OCI-LY3 (cell line): ENCODE results near the gene HMCN1.

Experiments used
- H2AFZ ChIP-seq: fragments of 200-600, 300-600 bp; shearing (Covaris generic); 2 replicates; pipeline ENCODE4 v1.6.0; 2014; ENCODE audit warnings: antibody characterized with exemption, low read depth, low read length
- H3K27ac ChIP-seq: fragments of 200-600, 300-600 bp; sonication (generic); 2 replicates; pipeline ENCODE4 v1.5.1; 2014; ENCODE audit warnings: mild to moderate bottlenecking, low read length, moderate library complexity, mixed read lengths
- H3K27me3 ChIP-seq: fragments of 200-600, 300-600 bp; sonication (generic); 2 replicates; pipeline ENCODE4 v1.6.1; 2014; ENCODE audit warnings: low read depth, low read length, mixed read lengths
- H3K36me3 ChIP-seq: fragments of 200-600, 300-600 bp; sonication (generic); replicated peaks from 2 replicates; pipeline ENCODE3; 2014; ENCODE audit warnings: low read depth, low read length, mixed read lengths
- H3K4me1 ChIP-seq: fragments of 300-600, 200-600 bp; sonication (generic); 2 replicates; pipeline ENCODE4 v1.6.1; 2014; ENCODE audit warnings: low read length, mixed read lengths
- H3K4me2 ChIP-seq: fragments of 200-600, 300-600 bp; sonication (generic); 2 replicates; pipeline ENCODE4 v1.6.1; 2014; ENCODE audit warnings: low read length, mixed read lengths
- H3K4me3 ChIP-seq: fragments of 300-600, 200-600 bp; sonication (generic); 2 replicates; pipeline ENCODE4 v1.5.1; 2014; ENCODE audit warnings: antibody characterized with exemption, mild to moderate bottlenecking, low read length, moderate library complexity
- H3K79me2 ChIP-seq: fragments of 300-600, 200-600 bp; shearing (Covaris generic); 2 replicates; pipeline ENCODE4 v1.6.1; 2014; ENCODE audit warnings: mild to moderate bottlenecking, low read length, mixed read lengths
- H3K9ac ChIP-seq: fragments of 300-600, 200-600 bp; shearing (Covaris generic); 2 replicates; pipeline ENCODE4 v1.6.0; 2014; ENCODE audit warnings: mild to moderate bottlenecking, low read length, moderate library complexity
- H3K9me3 ChIP-seq: fragments of 200-600, 300-600 bp; shearing (Covaris generic); 2 replicates; pipeline ENCODE4 v1.6.1; 2014; ENCODE audit warnings: low read length, mixed read lengths; ENCODE audit not compliant: insufficient read depth
- H4K20me1 ChIP-seq: fragments of 200-600, 300-600 bp; sonication (generic); 2 replicates; pipeline ENCODE4 v1.6.1; 2016; ENCODE audit warnings: low read length, mixed read lengths; ENCODE audit not compliant: insufficient read depth
- EZH2phosphoT487 ChIP-seq: fragments of 200-600 bp; shearing (Covaris generic); IDR thresholded peaks from 2 replicates; pipeline ENCODE4 v1.6.1; 2018; ENCODE audit warnings: antibody characterized with exemption, mixed run types, low read depth
- TF ChIP-seq, protein P1 (sequence below): fragments of 200-600, 300-600 bp; sonication (generic); IDR thresholded peaks from 2 replicates; pipeline ENCODE4 v1.5.1; 2014; ENCODE audit warnings: antibody characterized with exemption, low read length, low read depth

The HMCN1 gene

DNA sequence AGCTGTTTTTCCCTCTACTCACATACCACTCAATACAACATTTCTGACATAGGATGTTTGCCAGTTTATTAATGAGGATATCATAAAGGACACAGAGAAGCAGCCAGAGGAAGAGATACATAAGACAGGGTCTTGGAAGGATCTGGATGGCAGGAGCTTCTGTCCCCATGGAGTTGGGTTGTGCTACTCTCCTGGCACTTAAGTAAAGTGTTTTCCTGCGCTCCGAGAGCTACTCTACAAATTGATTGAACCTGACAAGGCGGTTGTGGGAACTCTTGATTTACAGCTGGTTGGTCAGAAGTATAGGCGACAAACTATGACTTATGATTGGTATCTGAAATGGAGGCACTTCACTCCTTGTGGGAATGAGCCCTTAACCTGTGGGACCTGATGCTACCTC, 208.8 kb downstream of the HMCN1 start:
- Histone ChIP-seq H3K36me3 (no peaks in the 10 kb centered on the region), H3K27me3 (0 out of 2 replicates have a peak, but pooled peaks cover 7% of the 10 kb centered on the region), H3K9me3 (no peaks in the 10 kb centered on the region), H3K4me1 (no peaks in the 10 kb centered on the region), H2AFZ (no peak overlapping the region), H3K4me3 (no peak overlapping the region), H4K20me1 (no peaks in the 10 kb centered on the region), H3K79me2 (no peaks in the 10 kb centered on the region), H3K4me2 (no peak overlapping the region), H3K9ac (no peak overlapping the region), H3K27ac (no peak overlapping the region)
- TF ChIP-seq EZH2phosphoT487, result no peak
- TF ChIP-seq, protein P1, sequence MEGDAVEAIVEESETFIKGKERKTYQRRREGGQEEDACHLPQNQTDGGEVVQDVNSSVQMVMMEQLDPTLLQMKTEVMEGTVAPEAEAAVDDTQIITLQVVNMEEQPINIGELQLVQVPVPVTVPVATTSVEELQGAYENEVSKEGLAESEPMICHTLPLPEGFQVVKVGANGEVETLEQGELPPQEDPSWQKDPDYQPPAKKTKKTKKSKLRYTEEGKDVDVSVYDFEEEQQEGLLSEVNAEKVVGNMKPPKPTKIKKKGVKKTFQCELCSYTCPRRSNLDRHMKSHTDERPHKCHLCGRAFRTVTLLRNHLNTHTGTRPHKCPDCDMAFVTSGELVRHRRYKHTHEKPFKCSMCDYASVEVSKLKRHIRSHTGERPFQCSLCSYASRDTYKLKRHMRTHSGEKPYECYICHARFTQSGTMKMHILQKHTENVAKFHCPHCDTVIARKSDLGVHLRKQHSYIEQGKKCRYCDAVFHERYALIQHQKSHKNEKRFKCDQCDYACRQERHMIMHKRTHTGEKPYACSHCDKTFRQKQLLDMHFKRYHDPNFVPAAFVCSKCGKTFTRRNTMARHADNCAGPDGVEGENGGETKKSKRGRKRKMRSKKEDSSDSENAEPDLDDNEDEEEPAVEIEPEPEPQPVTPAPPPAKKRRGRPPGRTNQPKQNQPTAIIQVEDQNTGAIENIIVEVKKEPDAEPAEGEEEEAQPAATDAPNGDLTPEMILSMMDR, result no peak

DNA sequence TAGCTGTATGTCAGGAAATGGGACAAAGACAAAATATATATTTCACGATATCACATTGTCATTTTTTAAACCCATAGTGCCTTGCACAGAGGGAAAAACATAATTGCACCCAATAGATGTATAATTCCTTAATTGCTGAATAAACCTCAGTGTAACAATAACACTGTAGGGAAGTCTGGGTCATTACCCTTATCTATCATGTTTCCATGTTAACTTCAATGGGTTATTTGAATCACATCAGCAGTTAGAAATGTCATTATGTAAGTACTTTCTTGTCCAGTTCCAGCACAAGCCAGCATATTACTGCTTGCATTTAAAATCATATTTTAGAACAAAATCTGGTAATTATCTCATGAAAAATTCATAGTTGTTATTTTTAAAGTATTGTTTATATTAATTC, 222.7 kb downstream of the HMCN1 start:
- peaks cover 41% of the 10 kb centered on the region for H3K27me3 ChIP-seq
- H3K79me2 ChIP-seq, result no peaks in the 10 kb centered on the region
- H2AFZ ChIP-seq, result no peak overlapping the region
- no peaks in the 10 kb centered on the region for H4K20me1 ChIP-seq
- no peak overlapping the region for H3K9ac ChIP-seq
- no peaks in the 10 kb centered on the region for H3K36me3 ChIP-seq
- H3K27ac ChIP-seq, result no peak overlapping the region
- no peaks in the 10 kb centered on the region for H3K9me3 ChIP-seq
- no peaks in the 10 kb centered on the region for H3K4me1 ChIP-seq
- H3K4me2 ChIP-seq, result no peak overlapping the region
- TF ChIP-seq, protein P1, result no peak
- no peak for TF ChIP-seq EZH2phosphoT487
- no peak overlapping the region for H3K4me3 ChIP-seq

DNA sequence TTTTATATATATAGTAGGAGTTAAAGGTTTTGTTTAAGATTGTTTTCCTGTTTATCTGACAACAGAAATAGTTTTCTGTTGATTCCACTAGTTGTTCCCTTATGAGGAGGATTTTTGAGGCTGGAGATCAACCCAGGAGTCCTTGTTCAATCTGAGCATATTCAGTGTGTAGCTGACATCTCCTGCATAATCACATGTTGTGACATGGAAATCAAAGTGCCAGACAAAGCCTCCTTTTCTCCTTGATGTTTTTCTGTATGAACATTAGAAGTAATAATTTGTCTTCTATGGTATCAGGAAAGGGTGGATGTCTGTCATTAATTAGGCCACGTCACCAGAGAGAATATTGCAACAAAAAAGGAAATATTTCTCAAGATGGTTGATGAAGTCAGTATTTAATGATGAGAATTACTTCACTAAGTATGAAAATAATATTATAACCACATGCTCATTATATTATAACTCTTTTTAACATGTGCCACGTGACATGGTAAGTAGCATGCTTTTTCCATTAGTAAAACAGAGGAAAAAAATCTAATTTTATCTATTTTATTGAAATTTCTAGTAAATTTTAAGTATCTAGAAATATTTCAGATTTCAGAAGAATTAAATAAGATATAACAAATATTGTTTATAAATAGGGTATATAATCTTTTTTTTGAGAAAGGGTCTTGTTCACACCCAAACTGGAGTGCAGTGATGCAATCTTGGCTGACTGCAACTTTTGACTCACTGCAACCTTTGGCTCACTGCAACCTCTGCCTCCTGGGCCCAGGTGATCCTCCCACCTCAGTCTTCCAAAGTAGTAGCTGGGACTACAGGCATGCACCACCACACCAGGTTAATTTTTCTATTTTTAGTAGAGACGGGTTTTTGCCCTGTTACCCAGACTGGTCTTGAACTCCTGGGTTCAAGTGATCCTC, 223.5 kb downstream of the HMCN1 start:
- no peak for TF ChIP-seq EZH2phosphoT487
- TF ChIP-seq, protein P1, result no peak
- Histone ChIP-seq H4K20me1 (no peaks in the 10 kb centered on the region), H3K36me3 (no peaks in the 10 kb centered on the region), H3K27ac (no peak overlapping the region), H3K9me3 (no peaks in the 10 kb centered on the region), H3K27me3 (peaks cover 42% of the 10 kb centered on the region), H3K79me2 (no peaks in the 10 kb centered on the region), H3K4me3 (no peak overlapping the region), H3K4me1 (no peaks in the 10 kb centered on the region), H3K9ac (no peak overlapping the region), H2AFZ (no peak overlapping the region), H3K4me2 (no peak overlapping the region)

- TF ChIP-seq EZH2phosphoT487, result no peak
- TF ChIP-seq, protein P1, result no peak
Observed at GRCh38 chr1:185960422-185961321, 226.5 kb downstream of the HMCN1 start.

More at GRCh38 chr1:185960422-185961321, 226.5 kb downstream of the HMCN1 start:
- H3K9me3 ChIP-seq, result no peaks in the 10 kb centered on the region
- no peak overlapping the region for H3K27ac ChIP-seq
- H2AFZ ChIP-seq, result no peak overlapping the region
- H3K79me2 ChIP-seq, result no peaks in the 10 kb centered on the region
- H3K9ac ChIP-seq, result no peak overlapping the region
- no peaks in the 10 kb centered on the region for H4K20me1 ChIP-seq
- no peak overlapping the region for H3K4me3 ChIP-seq
- H3K4me1 ChIP-seq, result no peaks in the 10 kb centered on the region
- H3K27me3 ChIP-seq, result peaks cover 42% of the 10 kb centered on the region
- no peak overlapping the region for H3K4me2 ChIP-seq
- H3K36me3 ChIP-seq, result no peaks in the 10 kb centered on the region
